C1 segment of cervical spinal cord (tissue), 14 donors: ENCODE results near the gene SLC25A40.
A peak's percentile ranks its signal among the peaks of the same experiment; 100 is the strongest.
"Not testable (repeated sequence)": the region's sequence is repeated elsewhere in the genome, so short reads cannot be mapped to it uniquely, and the experiment has no call there.

Experiments
- DNase-seq, 14 donors: peaks; one replicate each; lab custom pipeline; 2025; lab: John Stamatoyannopoulos, UW

The SLC25A40 gene, protein sequence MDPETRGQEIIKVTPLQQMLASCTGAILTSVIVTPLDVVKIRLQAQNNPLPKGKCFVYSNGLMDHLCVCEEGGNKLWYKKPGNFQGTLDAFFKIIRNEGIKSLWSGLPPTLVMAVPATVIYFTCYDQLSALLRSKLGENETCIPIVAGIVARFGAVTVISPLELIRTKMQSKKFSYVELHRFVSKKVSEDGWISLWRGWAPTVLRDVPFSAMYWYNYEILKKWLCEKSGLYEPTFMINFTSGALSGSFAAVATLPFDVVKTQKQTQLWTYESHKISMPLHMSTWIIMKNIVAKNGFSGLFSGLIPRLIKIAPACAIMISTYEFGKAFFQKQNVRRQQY

DNA sequence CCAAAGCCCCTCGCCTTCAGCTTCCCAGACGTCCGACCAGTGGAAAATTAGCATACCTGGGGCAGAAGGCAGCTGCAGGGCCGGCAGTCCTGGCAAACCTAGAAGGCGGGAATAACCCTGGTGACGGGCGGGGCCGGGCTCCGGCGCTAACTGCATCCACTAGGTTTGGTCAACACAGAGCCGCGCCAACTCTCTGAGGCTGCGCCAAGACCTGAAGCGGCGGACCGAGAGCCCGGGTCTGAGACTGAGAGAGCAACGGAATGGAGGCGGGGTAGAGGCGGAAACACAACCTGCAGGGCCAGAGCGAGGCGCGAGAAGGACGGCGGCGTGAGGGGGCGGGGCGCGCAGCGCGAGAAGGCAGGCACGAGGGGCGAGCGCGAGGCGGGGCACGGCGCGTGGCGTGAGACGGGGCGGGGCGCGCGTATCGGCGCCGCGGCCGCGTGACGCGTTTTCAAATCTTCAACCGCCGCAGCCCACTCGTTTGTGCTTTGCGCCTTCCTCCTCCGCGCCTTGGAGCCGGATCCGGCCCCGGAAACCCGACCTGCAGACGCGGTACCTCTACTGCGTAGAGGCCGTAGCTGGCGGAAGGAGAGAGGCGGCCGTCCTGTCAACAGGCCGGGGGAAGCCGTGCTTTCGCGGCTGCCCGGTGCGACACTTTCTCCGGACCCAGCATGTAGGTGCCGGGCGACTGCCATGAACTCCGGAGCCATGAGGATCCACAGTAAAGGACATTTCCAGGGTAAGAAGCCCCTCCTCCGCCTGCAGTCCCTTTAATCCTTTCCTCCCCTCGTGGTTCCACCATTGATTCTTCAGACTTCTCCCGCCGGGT, at the start of gene SLC25A40, which contains the start of gene DBF4:
SLC25A40 (minus strand) TSS at position 321 of the 829 bp plus-strand sequence. CDS start 17,633 bp downstream, outside the sequence.
DBF4 (plus strand) TSS at position 454 of the 829 bp plus-strand sequence; CDS start at position 694, 240 bp downstream.
- DNase-seq = peak; percentile 20 to 93 (median 86)

DNA sequence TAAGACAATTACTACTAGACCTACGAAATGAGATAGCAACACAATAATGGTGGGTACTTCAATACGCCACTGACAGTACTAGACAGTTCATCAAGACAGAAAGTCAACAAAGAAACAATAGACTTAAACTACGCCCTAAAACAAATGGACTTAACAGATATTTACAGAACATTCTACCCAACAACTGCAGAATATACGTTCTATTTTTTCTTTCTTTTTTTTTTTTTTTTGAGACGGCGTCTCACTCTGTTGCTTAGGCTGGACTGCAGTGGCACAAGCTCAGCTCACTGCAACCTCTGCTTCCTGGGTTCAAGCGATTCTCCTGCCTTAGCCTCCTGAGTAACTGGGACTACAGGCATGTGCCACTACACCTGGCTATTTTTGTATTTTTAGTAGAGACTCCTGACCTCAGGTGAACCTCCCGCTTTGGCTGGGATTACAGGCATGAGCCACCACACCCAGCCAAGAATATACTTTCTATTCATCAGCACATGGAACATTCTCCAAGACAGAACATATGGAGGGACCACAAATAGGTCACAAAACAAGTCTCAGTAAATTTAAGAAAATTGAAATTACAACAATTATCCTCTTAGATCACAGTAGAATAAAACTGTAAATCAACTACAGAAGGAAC, 46.7 kb upstream of the SLC25A40 start:
- peak in 1 of 14 donors; percentile 78 for DNase-seq

DNA sequence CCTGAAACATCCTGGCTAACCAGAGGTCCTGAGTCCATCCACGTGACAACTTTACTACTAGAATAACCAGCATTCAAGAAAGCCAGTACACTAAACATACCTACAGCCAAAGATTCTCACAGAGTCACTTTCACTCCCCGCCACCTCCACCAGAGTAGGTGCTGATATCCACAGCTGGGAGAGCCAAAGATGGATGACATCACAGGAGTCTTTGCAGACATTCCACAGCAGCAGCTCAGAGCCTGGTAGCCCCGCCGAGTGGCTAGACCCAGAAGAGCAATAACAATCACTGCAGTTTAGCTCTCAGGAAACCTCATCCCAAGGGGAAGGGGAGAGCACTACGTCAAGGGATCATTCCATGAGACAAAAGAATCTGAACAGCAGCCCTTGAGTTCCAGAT, 44.4 kb upstream of the SLC25A40 start:
- no peak for DNase-seq

DNA sequence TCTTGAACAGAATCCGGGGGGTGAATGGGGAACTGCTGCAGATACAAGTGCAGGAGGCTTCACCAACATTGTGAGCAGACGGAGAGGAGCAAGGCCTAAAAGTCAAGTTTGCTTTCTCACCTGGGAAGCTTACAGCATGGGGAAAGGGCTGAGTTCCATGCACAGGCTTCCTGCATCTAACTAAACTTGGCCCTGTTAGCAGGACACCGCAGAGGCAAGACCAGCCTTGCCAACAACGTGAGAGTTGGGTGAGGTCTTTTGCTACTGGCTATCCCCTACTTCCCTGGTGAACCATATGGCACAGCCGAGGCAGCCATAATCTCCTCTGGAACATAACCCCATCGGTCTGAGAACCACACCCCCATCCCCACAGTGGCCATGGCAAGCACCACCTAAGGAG, 43.7 kb upstream of the SLC25A40 start:
- DNase-seq = peak in 1 of 14 donors; percentile 31

DNA sequence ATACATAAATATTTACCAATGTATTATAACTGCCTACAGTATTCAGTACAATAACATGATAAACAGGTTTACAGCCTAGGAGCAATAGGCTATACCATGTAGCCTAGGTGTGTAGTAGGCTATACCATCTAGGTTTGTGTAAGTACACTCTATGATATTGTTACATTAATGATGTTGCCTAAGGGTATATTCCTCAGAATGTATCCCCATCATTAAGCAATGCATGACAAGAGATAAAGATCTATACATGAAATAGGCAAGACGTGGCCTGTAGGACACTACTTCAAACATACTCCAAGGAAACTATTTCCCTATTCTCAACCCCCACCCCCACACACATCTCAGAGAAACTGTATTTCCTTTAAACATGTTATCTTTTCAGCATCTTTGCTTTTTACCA, 42.6 kb upstream of the SLC25A40 start:
- DNase-seq = no peak

DNA sequence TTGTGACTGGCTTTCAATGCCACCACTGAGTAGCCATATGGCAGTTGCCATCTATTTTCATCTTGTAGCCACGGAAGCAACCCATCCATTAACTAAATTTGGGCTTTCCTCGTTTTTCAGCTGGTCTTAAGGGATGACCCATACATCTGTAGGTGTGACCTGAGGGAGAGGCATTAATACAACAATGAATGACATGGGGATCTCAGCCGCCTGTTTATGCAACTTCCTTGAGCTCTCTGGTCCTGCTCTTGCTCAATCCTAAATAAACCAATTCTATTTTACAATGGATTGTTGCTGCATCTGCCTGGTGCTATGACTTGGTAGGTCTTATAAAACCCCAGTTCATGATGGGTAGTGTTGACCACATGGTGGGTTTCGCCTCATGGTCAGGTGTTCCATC, 36.0 kb upstream of the SLC25A40 start:
- DNase-seq = no peak

DNA sequence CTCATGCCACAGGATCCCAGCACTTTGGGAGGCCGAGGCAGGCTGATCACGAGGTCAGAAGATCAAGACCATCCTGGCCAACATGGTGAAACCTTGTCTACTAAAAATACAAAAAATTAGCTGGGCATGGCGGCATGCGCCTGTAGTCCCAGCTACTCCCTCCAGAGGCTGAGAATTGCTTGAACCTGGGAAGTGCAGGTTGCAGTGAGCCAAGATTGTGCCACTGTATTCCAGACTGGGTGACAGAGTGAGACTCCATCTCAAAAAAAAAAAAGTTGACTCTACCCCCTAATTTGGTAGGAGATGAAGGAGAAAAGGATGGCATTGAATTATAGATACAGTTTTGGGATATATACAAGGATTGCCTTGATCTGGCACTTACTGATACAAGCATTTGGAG, 32.7 kb upstream of the SLC25A40 start:
- not testable (repeated sequence) for DNase-seq

DNA sequence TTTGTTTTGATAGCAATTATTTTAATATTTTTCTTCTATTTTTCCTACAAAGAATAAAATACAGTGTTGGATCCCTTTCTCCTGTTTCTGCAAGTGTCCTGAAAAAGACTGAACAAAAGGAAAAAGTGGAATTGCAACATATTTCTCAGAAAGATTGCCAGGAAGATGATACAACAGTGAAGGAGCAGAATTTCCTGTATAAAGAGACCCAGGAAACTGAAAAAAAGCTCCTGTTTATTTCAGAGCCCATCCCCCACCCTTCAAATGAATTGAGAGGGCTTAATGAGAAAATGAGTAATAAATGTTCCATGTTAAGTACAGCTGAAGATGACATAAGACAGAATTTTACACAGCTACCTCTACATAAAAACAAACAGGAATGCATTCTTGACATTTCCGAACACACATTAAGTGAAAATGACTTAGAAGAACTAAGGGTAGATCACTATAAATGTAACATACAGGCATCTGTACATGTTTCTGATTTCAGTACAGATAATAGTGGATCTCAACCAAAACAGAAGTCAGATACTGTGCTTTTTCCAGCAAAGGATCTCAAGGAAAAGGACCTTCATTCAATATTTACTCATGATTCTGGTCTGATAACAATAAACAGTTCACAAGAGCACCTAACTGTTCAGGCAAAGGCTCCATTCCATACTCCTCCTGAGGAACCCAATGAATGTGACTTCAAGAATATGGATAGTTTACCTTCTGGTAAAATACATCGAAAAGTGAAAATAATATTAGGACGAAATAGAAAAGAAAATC, 31.2 kb upstream of the SLC25A40 start:
- not testable (repeated sequence) for DNase-seq

DNA sequence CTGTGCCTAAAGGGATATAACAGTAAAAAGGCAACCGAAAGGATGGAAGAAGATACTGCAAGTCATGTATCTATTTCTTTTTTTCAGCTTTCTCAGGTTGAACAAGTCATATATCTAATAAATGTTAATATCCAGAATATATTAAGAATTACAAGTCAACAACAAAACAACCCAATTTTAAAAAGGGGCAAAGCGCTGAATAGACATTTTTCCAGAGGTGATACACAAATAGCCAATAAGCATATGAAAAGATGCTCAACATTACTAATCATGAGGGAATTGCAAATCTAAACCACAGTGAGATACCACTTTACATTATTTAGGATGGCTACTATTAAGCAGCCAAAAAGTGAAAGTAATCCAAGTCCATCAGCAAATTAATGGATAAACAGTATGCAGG, 23.1 kb upstream of the SLC25A40 start:
- DNase-seq = no peak

DNA sequence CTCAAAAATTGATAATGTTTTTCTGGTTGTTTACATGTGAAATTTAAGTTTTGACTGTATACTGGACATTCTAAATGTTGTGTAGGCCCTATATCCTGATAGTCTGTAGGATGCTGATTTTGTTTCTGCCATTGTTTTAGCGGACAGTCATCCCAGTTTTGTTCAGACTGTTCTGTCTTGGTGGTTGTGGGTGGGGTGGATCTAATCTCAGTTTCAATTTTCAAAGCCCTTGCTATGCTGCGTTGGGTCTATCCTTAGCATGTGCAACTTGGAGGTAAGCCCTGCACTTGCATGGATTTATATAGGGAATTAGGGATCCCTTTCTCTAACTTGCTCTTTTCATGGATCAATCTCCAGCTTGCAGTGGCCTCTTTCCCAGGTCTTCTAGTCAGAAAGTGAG, 19.2 kb upstream of the SLC25A40 start:
- DNase-seq = no peak

DNA sequence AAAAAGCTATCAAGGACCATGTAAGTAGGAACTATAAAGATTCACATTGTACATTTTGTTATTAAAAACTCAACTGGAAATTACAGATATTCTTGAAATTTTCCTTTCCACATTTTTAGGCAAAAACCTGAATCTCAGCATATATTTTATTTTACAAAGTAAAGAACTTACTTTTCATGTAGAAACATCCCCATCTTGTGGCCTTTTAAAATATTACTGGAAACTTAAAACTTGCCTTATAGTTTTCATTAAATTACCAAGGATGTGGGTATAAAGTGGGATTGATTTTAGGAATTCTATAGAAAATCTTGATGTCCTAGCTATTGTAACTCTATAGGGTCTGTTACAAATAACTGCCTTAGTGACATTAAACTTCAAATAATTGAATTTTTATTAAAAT, 10.7 kb upstream of the SLC25A40 start:
- DNase-seq = no peak

DNA sequence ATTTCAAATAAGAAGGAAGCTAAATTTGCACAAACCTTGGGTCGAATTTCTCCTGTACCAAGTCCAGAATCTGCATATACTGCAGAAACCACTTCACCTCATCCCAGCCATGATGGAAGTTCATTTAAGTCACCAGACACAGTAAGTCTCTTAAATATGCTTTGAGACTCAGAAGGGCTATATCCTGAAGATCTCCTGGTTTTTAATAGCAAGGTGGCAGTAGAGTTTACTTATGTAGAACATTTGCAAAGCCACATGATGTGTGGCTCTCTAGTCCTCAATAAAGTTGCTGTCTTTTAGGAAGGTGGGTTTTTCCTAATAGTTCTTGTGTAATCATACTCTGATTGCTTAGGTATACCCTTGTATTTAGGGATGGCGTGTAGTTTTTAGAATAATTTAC, 8.9 kb upstream of the SLC25A40 start:
- DNase-seq = no peak

DNA sequence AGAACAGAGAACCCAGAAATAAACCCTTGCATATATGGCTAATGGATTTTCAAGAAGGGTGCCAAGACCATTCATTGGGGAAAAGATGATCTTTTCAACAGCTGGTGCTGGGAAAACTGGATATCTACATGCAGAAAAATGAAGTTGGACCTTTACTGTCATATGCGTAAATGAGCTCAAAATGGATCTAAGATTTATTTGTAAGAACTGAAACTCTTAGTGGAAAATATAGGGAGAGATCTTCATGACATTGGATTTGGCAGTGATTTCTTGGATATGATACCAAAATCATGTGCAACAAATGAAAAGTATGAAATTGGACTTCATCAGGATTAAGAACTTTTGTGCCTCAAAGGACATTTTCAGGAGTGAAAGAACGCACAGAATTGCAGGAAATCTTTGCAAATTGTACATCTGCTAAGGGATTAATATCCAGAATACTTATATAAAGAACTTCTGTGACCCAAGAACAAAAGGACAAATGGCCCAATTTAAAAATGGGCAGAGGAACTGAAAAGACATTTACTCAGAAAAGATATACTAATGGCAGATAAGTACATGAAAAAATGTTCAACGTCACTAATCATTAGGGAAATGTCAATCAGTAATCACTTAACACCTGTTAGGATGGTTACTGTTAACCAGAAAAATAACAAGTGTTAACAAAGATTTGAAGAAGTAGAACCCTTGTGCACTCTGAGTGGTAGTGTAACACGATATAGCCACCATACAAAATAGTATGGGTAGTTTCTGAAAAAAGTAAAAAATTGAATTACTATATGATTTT, 6.2 kb upstream of the SLC25A40 start:
- DNase-seq = no peak

DNA sequence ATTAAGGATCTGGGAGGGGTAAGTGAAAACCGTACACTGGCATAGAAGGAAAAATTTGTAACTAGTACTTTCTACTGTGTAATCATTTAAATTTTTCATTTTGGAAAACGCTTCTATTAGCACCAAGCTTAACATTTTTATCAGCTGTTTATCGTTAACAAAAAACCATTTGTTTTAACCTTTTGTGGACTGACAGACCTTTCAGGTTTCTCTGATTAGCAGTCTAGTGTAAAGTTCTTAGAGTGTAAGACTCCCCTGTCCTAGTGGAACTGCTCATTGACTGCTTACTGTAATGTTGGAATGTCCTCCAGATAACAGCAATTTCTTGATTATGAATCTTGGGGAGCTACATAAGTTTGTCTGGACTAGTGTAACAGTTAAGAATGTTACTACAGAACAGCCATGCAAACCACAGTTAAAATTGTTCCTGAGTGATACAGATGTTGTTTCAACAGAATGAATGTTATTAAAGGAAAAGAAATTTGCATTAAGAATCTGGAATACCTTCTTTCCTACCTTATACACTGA, 2.1 kb upstream of the SLC25A40 start:
- DNase-seq = no peak

DNA sequence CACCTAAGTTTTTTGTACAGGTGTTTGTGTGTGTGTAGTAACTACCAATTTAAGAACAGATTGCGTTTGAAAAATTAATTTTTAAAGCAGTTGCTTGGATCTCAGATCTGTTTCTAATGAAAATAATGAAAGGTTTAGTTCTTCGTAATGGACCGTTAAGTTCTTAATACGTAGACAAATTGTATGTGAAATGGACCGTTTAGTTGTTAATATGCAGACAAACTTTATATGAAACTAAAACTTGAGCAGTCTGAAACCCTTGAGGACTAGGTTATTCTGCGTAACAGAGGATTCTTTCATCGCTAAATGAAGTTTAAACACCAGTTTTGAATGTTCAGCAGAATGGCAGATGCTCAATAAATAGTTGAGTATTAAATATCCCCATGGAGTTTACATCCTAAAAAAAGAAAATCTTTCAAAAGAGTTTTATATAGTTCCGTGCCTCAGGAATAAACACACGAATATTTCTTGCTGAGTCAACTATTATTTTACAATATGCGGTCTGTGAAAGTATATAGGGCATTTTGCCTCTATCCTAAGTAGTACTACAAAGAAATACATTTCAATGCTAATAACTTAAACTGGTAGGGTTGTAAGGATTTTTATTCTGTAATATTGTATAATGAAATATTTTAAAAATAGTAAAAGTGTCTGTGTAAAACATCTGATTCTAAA, 1.3 kb upstream of the SLC25A40 start:
- no peak for DNase-seq

DNA sequence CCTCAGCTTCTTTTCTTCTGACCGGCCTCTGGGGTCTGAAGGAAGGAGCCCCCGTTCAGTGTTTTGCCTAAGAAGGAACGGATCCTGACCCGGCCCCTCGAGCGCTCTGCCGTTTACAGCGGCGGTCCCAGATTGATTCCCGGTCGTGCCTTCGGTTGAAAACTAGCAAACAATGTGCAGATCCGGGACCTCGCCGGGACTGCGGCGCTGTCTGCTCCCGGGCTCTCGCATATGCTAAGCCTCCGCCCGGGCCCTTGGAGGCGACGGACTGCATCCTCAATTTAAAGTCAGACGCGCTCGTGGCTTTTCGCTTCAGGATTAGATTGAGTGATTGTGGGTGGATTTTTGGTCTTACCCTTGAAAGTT, 692 bp upstream of the SLC25A40 start:
- DNase-seq = peak in 10 of 14 donors; percentile 16 to 78 (median 51)

DNA sequence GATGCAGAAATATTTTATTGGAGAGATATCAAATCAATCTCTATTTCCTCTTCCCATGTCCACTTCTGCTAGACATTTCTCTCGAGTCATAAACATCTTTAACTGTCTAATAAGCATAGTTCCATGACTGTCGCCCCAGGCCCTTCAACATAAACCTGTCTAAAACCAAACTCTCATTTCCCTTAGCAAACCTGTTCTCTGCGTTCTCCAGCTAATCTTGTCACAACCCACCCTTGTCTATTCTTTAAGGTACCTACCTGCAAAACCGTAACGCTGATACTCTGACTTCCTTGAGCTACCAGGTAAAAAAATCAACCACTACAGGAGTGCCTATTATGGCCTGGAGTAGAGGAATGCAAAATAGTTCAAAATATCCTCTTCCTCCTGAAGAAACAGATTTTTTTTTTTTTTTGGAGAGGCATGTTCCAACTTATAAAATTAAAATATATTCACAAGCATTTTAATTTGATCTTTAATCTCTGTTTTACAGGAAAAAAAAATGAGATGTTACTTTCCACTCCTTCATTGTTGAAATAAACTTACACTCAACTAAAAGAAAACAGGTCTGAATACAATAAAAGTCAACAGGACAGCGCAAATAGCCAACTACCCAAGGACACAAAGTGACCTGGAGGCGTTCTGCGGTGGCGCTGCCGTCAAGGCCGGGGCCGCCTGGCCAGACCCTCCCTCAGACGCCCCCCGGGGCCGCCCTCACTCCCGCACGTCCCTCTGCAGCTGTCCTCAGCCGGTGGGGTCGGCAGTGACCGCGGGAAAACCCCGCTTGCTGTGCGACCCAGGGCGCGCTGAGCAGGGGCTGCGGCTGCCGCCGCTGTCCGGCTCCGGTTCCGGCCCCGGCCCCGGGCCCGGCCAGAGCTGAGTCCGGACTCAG, 765 bp downstream of the SLC25A40 start:
- DNase-seq = peak in 2 of 14 donors; percentile 4 to 24

DNA sequence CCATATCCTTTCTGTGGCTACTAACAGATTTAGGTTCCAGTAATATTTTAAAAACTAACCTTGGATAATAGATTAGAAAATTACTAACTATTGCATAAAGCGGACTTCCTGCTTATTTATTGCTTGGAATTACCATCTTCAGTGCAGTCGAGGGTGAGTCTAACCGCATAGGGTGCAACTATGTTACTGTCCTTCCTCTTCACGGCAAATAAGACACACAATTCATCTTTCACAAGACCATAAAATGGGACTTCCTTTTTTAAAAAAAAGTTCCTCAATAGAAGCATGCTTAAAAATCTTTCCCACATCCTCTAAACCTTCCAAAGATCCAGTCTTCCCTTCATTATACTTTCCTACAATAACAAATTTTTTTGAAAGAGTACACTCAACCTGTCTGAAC, 2.1 kb downstream of the SLC25A40 start:
- no peak for DNase-seq

DNA sequence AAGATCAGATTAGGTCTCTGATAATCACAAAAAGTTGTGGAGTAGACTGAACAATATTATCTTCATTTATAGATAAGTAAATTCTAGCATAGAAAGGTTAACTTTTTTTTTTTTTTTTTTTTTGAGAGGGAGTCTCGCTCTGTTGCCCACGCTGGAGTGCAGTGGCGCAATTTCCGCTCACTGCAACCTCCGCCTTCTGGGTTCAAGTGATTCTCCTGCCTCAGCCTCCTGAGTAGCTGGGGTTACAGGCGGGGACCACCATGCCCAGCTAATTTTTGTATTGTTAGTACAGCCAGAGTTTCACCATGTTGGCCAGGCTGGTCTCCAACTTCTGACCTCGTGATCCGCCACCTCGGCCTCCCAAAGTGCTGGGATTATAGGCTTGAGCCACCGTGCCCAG, 2.8 kb downstream of the SLC25A40 start:
- DNase-seq = not testable (repeated sequence)
